Panc1 (cell line): ENCODE results near the gene HTR3D. TPM values are rescaled to one million over a fixed set of nuclear protein-coding genes. Genes with fewer than 3 reads are reported as not detected.
"Not testable (repeated sequence)": the region's sequence is repeated elsewhere in the genome, so short reads cannot be mapped to it uniquely, and the experiment has no call there.

Experiments used
- ATAC-seq: fragments of 200-7000 bp; cut with Tn5 transposase; 2 replicates; pipeline ENCODE4 v1.9.1; 2020; ENCODE audit warnings: mild to moderate bottlenecking, moderate library complexity
- BruUV-seq: library from RNA; stranded (reverse); fragments of 400-500 nt; replicated peaks from 2 replicates; lab custom pipeline; 2021; lab: Mats Ljungman, UMichigan
- CTCF ChIA-PET: fragments of 300-600 bp; sonication (Branson Sonifier 250); formaldehyde crosslinking; loops from one replicate; lab custom pipeline; 2022; ENCODE audit warnings: antibody characterized with exemption; lab: Charles Lee
- POLR2A ChIA-PET: fragments of 300-600 bp; sonication (Branson Sonifier 250); formaldehyde crosslinking; loops from one replicate; lab custom pipeline; 2022; ENCODE audit warnings: antibody characterized with exemption; lab: Charles Lee
- DNase-seq: peaks from one replicate; pipeline ENCODE4 v3.0.0-alpha.2; 2010; ENCODE audit warnings: low read depth, low spot score
- H3K27ac ChIP-seq: 2 replicates; pipeline ENCODE4 v1.5.1; 2011; ENCODE audit warnings: mild to moderate bottlenecking, low read length, inconsistent platforms
- H3K27me3 ChIP-seq: fragments of 200-500 bp; sonication (Bioruptor generic); 2 replicates; pipeline ENCODE4 v1.6.0; 2014; ENCODE audit warnings: low read length, inconsistent platforms; ENCODE audit not compliant: control insufficient read depth, insufficient read depth
- H3K36me3 ChIP-seq: fragments of 200-500 bp; sonication (Bioruptor generic); 2 replicates; pipeline ENCODE4 v1.5.1; 2014; ENCODE audit warnings: inconsistent platforms, mild to moderate bottlenecking, low read length, moderate library complexity; ENCODE audit not compliant: control insufficient read depth, insufficient read depth
- H3K4me1 ChIP-seq: 2 replicates; pipeline ENCODE4 v1.5.1; 2011; ENCODE audit warnings: inconsistent platforms, mild to moderate bottlenecking, low read length, moderate library complexity; ENCODE audit not compliant: control insufficient read depth, insufficient read depth
- H3K4me3 ChIP-seq, 2 experiments: 2 replicates each; pipeline ENCODE4 v1.5.1; 2011 to 2012; ENCODE audit warnings: low read depth in 2 of 2, low read length in 2 of 2, mild to moderate bottlenecking in 2 of 2, inconsistent platforms in 1 of 2, moderate library complexity in 1 of 2
- H3K9me3 ChIP-seq: fragments of 200-500 bp; sonication (Bioruptor generic); 2 replicates; pipeline ENCODE4 v1.5.1; 2014; ENCODE audit warnings: low read depth, mild to moderate bottlenecking, inconsistent platforms, low read length, moderate library complexity; ENCODE audit not compliant: control insufficient read depth, insufficient read depth
- POLR2AphosphoS5 ChIP-seq: IDR thresholded peaks from 2 replicates; pipeline ENCODE4 v1.6.1; 2012; ENCODE audit warnings: mild to moderate bottlenecking, low read depth, low read length, moderate library complexity
- SIN3A ChIP-seq: IDR thresholded peaks from 2 replicates; pipeline ENCODE4 v1.6.1; 2012; ENCODE audit warnings: low read depth, mild to moderate bottlenecking, low read length, moderate library complexity, borderline replicate concordance; ENCODE audit not compliant: insufficient read depth
- TCF7L2 ChIP-seq: IDR thresholded peaks from 2 replicates; pipeline ENCODE4 v1.6.1; 2011; ENCODE audit warnings: mild to moderate bottlenecking, low read depth, low read length, inconsistent platforms
- in situ Hi-C: cut with HindIII; loops from 2 replicates; pipeline ENCODE4 v1.10.0; 2016; ENCODE audit warnings: low sequenced_read_pairs, low pct_unique_long_range_greater_than_20kb
- intact Hi-C: fragments of 100-400 bp; cut with micrococcal nuclease; formaldehyde crosslinking; loops from one replicate; pipeline ENCODE4 v1.10.0; 2022; ENCODE audit not compliant: unreplicated experiment
- total RNA-seq: library from RNA; stranded (reverse); gene quantifications from one replicate; pipeline ENCODE4 v1.2.1, GENCODE V29; 2021; ENCODE audit not compliant: unreplicated experiment
- TF ChIP-seq, protein P1 (sequence below), 2 experiments: IDR thresholded peaks; 2 replicates each; pipeline ENCODE4 v1.6.1; 2011 to 2012; ENCODE audit warnings: low read depth in 2 of 2, control low read depth in 1 of 2, low read length in 1 of 2, mild to moderate bottlenecking in 1 of 2, moderate library complexity in 1 of 2; ENCODE audit not compliant: insufficient read depth in 1 of 2
- TF ChIP-seq, protein P2 (sequence below): fragments of 450-650 bp; IDR thresholded peaks from 2 replicates; pipeline ENCODE4 v1.5.1; 2017; ENCODE audit warnings: mild to moderate bottlenecking

Gene HTR3D
- total RNA-seq, 1 experiment from 2014 or later = not detected

DNA sequence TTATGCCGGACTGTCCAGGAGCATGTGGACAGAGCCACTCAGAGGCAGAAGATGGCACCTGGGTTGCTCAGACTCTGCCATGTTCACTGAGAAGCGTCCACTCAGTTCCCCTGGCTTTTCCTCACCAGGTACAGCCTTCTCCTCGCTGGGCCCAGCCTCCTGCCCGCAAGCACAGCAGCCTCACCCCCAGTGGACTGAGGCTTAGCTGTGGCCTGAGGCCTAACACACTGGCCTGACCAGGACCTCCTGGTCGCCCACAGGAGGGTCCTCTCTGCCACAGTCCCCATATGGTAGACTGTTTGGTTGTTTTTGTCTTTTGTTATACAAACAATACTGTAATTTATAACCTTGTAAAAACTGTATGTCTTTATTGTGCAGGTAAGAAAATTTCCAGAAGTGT is 36.8 kb downstream of the HTR3D start:
- ChIA-PET CTCF (no interaction called here), POLR2A (no interaction called here)
- intact Hi-C loops (no loop called here), in situ Hi-C loops (no loop called here)
- TF ChIP-seq, protein P1, sequence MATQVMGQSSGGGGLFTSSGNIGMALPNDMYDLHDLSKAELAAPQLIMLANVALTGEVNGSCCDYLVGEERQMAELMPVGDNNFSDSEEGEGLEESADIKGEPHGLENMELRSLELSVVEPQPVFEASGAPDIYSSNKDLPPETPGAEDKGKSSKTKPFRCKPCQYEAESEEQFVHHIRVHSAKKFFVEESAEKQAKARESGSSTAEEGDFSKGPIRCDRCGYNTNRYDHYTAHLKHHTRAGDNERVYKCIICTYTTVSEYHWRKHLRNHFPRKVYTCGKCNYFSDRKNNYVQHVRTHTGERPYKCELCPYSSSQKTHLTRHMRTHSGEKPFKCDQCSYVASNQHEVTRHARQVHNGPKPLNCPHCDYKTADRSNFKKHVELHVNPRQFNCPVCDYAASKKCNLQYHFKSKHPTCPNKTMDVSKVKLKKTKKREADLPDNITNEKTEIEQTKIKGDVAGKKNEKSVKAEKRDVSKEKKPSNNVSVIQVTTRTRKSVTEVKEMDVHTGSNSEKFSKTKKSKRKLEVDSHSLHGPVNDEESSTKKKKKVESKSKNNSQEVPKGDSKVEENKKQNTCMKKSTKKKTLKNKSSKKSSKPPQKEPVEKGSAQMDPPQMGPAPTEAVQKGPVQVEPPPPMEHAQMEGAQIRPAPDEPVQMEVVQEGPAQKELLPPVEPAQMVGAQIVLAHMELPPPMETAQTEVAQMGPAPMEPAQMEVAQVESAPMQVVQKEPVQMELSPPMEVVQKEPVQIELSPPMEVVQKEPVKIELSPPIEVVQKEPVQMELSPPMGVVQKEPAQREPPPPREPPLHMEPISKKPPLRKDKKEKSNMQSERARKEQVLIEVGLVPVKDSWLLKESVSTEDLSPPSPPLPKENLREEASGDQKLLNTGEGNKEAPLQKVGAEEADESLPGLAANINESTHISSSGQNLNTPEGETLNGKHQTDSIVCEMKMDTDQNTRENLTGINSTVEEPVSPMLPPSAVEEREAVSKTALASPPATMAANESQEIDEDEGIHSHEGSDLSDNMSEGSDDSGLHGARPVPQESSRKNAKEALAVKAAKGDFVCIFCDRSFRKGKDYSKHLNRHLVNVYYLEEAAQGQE (IDR thresholded peaks at IDR 0.05; ENCODE audit: insufficient read depth in 1 of 2, low read depth in 2 of 2, low read length in 1 of 2) = no peak
- TF ChIP-seq SIN3A (no peak), TCF7L2 (no peak), POLR2AphosphoS5 (no peak)
- TF ChIP-seq, protein P2, sequence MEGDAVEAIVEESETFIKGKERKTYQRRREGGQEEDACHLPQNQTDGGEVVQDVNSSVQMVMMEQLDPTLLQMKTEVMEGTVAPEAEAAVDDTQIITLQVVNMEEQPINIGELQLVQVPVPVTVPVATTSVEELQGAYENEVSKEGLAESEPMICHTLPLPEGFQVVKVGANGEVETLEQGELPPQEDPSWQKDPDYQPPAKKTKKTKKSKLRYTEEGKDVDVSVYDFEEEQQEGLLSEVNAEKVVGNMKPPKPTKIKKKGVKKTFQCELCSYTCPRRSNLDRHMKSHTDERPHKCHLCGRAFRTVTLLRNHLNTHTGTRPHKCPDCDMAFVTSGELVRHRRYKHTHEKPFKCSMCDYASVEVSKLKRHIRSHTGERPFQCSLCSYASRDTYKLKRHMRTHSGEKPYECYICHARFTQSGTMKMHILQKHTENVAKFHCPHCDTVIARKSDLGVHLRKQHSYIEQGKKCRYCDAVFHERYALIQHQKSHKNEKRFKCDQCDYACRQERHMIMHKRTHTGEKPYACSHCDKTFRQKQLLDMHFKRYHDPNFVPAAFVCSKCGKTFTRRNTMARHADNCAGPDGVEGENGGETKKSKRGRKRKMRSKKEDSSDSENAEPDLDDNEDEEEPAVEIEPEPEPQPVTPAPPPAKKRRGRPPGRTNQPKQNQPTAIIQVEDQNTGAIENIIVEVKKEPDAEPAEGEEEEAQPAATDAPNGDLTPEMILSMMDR = no peak
- no peak overlapping the region for H3K4me3 ChIP-seq
- no peaks in the 10 kb centered on the region; the same call in 1 of the 2 replicates for H3K27me3 ChIP-seq
- BruUV-seq = no TSS peak
- no peaks in the 10 kb centered on the region for H3K4me1 ChIP-seq
- H3K9me3 ChIP-seq = no peaks in the 10 kb centered on the region
- DNase-seq = no peak
- no peak overlapping the region for H3K27ac ChIP-seq
- no peak; the same call in 1 of the 2 replicates for ATAC-seq
- no peaks in the 10 kb centered on the region for H3K36me3 ChIP-seq

DNA sequence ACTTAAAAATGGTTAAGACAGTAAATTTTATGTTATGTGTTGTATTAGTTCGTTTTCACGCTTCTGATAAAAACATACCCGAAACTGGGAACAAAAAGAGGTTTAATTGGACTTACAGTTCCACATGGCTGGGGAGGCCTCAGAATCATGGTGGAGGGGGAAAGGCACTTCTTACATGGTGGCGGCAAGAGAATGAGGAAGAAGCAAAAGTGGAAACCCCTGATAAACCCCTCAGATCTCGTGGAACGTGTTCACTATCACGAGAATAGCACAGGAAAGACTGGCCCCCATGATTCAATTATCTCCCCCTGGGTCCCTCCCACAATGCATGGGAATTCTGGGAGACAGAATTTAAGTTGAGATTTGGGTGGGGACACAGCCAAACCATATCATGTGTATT is 39.6 kb downstream of the HTR3D start:
- intact Hi-C loops, POLR2A ChIA-PET, ATAC-seq, H3K4me3 ChIP-seq, H3K36me3 ChIP-seq, H3K4me1 ChIP-seq, H3K9me3 ChIP-seq, CTCF ChIA-PET, in situ Hi-C loops, DNase-seq, BruUV-seq, H3K27ac ChIP-seq, H3K27me3 ChIP-seq: not testable (repeated sequence)

DNA sequence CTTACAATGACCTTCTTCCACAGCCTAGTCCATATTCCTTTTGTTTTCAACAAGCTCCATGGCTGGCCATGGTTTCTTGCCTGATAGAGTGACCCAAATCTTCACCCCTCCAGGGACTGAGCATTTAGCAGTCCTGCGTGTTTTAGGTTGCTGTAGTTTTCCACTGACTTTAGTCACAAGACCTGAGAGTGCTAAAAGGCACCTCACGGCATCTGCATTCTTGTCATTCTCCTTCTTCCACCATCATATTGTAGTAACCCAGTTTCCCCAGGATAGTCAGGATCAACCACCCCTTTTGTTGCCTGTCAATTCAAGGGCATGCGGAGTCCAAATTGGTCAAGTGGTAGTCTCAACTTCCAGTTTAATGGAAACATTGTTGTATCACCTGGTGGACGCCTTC is 42.1 kb downstream of the HTR3D start:
- no peak for DNase-seq
- no peak overlapping the region for H3K4me3 ChIP-seq
- no TSS peak for BruUV-seq
- H3K4me1 ChIP-seq = no peaks in the 10 kb centered on the region
- TF ChIP-seq SIN3A = no peak
- TF ChIP-seq, protein P2 = no peak
- TF ChIP-seq TCF7L2 = no peak
- TF ChIP-seq, protein P1 (IDR thresholded peaks at IDR 0.05; ENCODE audit: insufficient read depth in 1 of 2, low read depth in 2 of 2, low read length in 1 of 2) = no peak
- TF ChIP-seq POLR2AphosphoS5 = no peak
- no peaks in the 10 kb centered on the region for H3K36me3 ChIP-seq
- ChIA-PET CTCF (no interaction called here), POLR2A (no interaction called here)
- no peaks in the 10 kb centered on the region; the same call in 1 of the 2 replicates for H3K27me3 ChIP-seq
- no peak overlapping the region for H3K27ac ChIP-seq
- H3K9me3 ChIP-seq = no peaks in the 10 kb centered on the region
- no peak; the same call in 1 of the 2 replicates for ATAC-seq
- in situ Hi-C loops = no loop called here
- intact Hi-C loops = no loop called here
